ENCODE results near the gene C2CD2L.

- TF ChIP-seq, protein P1, sequence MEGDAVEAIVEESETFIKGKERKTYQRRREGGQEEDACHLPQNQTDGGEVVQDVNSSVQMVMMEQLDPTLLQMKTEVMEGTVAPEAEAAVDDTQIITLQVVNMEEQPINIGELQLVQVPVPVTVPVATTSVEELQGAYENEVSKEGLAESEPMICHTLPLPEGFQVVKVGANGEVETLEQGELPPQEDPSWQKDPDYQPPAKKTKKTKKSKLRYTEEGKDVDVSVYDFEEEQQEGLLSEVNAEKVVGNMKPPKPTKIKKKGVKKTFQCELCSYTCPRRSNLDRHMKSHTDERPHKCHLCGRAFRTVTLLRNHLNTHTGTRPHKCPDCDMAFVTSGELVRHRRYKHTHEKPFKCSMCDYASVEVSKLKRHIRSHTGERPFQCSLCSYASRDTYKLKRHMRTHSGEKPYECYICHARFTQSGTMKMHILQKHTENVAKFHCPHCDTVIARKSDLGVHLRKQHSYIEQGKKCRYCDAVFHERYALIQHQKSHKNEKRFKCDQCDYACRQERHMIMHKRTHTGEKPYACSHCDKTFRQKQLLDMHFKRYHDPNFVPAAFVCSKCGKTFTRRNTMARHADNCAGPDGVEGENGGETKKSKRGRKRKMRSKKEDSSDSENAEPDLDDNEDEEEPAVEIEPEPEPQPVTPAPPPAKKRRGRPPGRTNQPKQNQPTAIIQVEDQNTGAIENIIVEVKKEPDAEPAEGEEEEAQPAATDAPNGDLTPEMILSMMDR (CRISPR knock-in tag; IDR thresholded peaks at IDR 0.05) = no peak
- no peak for TF ChIP-seq ONECUT2 (CRISPR knock-in tag; IDR thresholded peaks at IDR 0.05)
- no peak for TF ChIP-seq ZNF382 (CRISPR knock-in tag; IDR thresholded peaks at IDR 0.05; ENCODE audit: borderline replicate concordance)
- TF ChIP-seq FOXJ3 (CRISPR knock-in tag; IDR thresholded peaks at IDR 0.05; ENCODE audit: borderline replicate concordance) = no peak
- TF ChIP-seq ASH2L (IDR thresholded peaks at IDR 0.05; ENCODE audit: insufficient read length, low read depth, low read length) = no peak
Measured at GRCh38 chr11:119091966-119092879, 14.9 kb upstream of the C2CD2L start.

All from HepG2 (cell line).